AG09319 (cell line): ENCODE data around the gene ST6GAL2.

Experiments used
- DNase-seq: peaks from one replicate; pipeline ENCODE4 v3.0.0-alpha.2; 2010; ENCODE audit warnings: low read depth; ENCODE audit errors: extremely low read depth
- CTCF ChIP-seq: IDR thresholded peaks from 2 replicates; pipeline ENCODE4 v1.5.1; 2011; ENCODE audit warnings: low read depth, mild to moderate bottlenecking, inconsistent platforms, low read length, moderate library complexity

Gene ST6GAL2

DNA sequence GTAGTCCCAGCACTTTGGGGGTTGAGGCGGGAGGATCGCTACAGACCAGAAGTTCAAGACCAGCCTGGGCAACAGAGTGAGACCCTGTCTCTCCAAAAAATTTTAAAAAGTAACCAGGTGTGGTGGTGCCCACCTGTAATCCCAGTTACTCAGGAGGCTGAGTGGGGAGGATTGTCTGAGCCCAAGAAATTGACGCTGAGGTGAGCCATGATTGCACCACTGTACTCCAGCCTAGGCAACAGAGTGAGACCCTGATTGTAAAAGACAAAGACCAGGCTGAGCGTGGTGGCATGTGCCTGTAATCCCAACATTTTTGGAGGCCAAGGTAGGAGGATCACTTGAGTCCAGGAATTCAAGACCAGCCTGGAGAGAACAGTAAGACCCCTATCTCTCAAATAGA is 7.8 kb downstream of the ST6GAL2 start:
- TF ChIP-seq CTCF, result no peak
- no peak for DNase-seq

DNA sequence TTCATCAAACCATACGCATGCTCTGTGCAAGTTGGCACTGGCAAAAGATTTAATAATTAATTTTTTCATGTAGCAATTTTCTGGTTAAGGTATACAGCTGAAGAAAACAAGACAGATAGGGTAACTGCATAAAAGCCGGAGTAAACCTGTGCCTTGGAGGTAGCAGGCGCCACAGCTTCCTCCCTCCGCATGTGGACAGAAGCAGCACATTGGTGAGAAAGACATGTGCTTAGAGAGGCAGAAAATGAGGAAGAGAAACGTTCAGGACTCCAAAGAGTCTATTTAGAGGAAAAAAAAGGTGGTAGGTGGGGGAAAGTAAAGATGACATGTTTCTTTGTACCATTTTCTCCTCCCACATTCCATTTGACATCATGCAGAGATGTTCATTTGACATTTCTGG is 9.3 kb downstream of the ST6GAL2 start:
- no peak for DNase-seq
- TF ChIP-seq CTCF, result no peak

DNA sequence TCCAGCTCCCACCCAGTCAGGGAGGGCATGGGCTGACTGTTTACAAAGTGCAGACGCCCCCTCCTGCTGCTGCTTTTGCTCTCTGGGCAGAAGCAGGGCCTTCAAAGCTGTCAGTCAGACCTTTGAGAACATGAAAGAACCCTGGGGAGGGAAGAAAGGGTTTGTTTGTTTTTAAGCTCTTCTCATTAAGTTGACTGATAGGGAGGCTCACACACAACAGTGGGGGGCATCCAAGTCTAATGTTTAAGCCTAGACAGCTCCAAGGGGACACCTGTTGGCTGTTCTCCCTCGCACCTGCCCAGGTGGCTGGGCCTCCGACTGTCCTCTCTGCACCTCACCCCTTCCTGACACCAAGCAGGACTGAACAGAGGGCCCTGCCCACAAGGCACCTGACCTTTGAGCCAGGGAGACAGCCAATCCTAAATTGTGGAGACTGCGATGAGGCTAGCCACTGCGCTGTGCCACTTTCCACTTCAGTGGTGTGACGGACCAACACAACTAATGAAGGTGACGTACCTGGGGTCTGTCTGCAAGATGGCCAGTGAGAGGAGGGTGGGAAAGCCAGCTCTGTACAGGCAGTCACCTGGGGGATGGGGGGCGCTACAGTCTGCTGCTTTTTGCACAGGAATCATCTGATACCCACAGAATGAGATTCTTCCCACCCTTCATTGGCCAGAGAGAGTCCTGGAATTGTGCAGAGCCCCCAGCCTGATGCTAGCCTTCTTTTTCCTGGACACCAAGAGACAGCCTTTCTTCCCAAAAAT is 16.3 kb downstream of the ST6GAL2 start:
- TF ChIP-seq CTCF, result no peak
- no peak for DNase-seq

DNA sequence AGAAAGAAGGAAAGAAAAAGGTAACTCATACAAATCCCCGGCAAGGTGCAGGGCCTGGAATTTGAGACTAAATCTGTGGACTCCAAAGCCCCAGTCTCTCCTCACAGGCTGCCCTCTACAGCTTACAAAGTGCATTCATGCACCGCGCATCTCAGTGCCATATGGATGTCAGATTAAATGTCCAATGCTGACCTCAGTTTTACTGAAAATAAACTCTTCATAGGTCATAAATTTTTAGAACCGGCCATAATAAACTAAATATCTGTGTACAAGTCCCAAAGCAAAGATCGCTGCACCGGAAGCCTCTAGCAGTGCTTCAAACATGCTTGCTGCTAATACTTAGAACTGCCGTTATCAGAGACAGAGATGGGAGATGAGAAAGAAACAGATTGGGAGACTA is 17.7 kb downstream of the ST6GAL2 start:
- TF ChIP-seq CTCF, result no peak; the same call in none of the 2 replicates
- DNase-seq, result no peak

- no peak for TF ChIP-seq CTCF
- no peak for DNase-seq
Measured at GRCh38 chr2:106867196-106867953, 18.6 kb downstream of the ST6GAL2 start.

DNA sequence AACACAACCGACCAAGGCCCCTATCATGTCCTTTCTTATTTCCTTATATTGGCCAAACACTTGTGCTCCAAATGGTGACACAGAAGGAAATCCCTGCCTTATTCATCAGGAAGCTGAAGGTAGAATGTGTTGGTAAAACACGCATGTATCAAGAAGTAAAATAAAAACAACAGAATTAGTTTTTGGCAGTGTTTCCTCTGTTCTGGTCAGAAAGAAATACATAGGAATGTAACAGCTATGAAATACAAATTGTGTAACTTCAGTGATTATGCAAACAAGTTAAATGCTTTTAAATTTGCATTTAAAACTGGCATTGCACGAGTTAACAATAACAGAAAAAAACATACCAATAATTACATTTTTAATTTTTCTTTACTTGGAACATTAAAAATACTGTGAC is 19.3 kb downstream of the ST6GAL2 start:
- no peak for DNase-seq
- no peak for TF ChIP-seq CTCF

DNA sequence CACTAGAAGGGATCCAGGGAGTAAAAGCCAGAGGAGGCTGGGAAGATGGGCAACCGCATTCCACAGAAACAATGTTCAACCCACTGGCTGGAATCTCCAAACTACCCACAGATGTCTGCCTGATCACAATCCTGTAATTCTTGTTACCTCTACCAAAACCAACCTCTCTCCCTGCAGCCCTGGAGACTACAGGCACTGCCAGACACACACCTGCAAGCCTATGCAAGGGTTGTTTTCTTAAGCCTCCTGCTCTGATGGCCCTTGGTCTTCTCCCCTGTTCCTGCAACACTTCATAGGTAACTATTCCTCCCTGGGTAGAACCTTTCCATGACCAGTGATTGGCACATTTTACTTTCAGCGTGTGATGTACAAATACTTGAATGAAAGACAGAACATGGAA is 21.9 kb downstream of the ST6GAL2 start:
- TF ChIP-seq CTCF, result no peak

More for the DNA sequence above, 21.9 kb downstream of the ST6GAL2 start:
- no peak for DNase-seq
